ENCODE measurements around the gene FOXO6. TPM values are rescaled to one million over a fixed set of nuclear protein-coding genes. Genes with fewer than 3 reads are reported as not detected.

FOXO6 gene
- total and polyA plus RNA-seq, 2 of the 13 experiments (the other 11 are each of a cell fraction or from before 2014, with no cell fraction given), result 0.13 TPM; not detected in 1

- FAIRE-seq, result no peak
- peak; percentile 2; the same call in 2 of the 3 replicates for ATAC-seq
- POLR2A ChIA-PET, result interaction anchor here (1.1 kb wide), 1 partner anchor 10 kb away, joined by 3 read pairs; no protein-coding TSS in a partner anchor
Measured at GRCh38 chr1:41360074-41360785, 1.0 kb upstream of the FOXO6 start.

More at GRCh38 chr1:41360074-41360785, 1.0 kb upstream of the FOXO6 start:
- Histone ChIP-seq H3K27me3 (ENCODE audit: control insufficient read depth in 1 of 2, insufficient read depth in 2 of 2, low read length in 2 of 2) (peaks cover 9 to 34% of the 10 kb centered on the region in 2 experiments), H4K20me1 (ENCODE audit: insufficient read depth, low read length) (peaks cover 3% of the 10 kb centered on the region; the same call in 1 of the 2 replicates), H3K9me3 (ENCODE audit: low read length) (no peaks in the 10 kb centered on the region), H3K9ac (ENCODE audit: insufficient read depth, low read depth, low read length) (no peak overlapping the region), H3K36me3 (replicated peaks in 1 of 2; ENCODE audit: control insufficient read depth in 1 of 2, insufficient read depth in 2 of 2, low read length in 2 of 2) (no peaks in the 10 kb centered on the region), H3K79me2 (ENCODE audit: insufficient read depth, low read length) (no peaks in the 10 kb centered on the region), H3K4me3 (replicated peaks in 1 of 3; ENCODE audit: insufficient read depth in 1 of 3, low read depth in 2 of 3, low read length in 3 of 3) (peak overlapping the region in 2 of 3 experiments; percentile 8 to 68; a peak in 2 of 6 replicates), H3K4me2 (ENCODE audit: low read depth, low read length) (peak overlapping the region; percentile 76), H3K27ac (ENCODE audit: extremely low read length, insufficient read depth, low read length) (no peak overlapping the region), H2AFZ (ENCODE audit: low read length) (no peak overlapping the region), H3K4me1 (ENCODE audit: insufficient read depth, low read length) (peaks cover 18% of the 10 kb centered on the region)
- in situ Hi-C loops (cut with HindIII; ENCODE audit: extremely low pct_ligation_motif_present, low pct_unique_long_range_greater_than_20kb) (no loop called here), intact Hi-C loops (cut with micrococcal nuclease; ENCODE audit: unreplicated experiment) (loop anchor here (5.0 kb wide), 1 partner anchor 57 kb away; no protein-coding TSS in a partner anchor)
- BruUV-seq (replicated peaks), result no TSS peak
- 40% methylated on average over 5 of the region's 12 CpGs for WGBS (ENCODE audit: low lambda C conversion rate)
- TF ChIP-seq ZBTB39 (CRISPR knock-in tag; IDR thresholded peaks at IDR 0.05) (no peak), ZNF605 (CRISPR knock-in tag; IDR thresholded peaks at IDR 0.05) (0 out of 2 replicates have a peak, but pooled peaks have one; percentile 25), PRPF4 (IDR thresholded peaks at IDR 0.05; ENCODE audit: low read depth, low read length, poor library complexity, severe bottlenecking) (no peak)
- TF ChIP-seq, protein P1, sequence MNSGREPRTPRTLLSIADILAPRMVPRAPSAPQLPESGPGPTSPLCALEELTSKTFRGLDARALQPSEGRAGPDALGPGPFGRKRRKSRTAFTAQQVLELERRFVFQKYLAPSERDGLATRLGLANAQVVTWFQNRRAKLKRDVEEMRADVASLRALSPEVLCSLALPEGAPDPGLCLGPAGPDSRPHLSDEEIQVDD (CRISPR knock-in tag; IDR thresholded peaks at IDR 0.05; ENCODE audit: borderline replicate concordance), result no peak
- DNase-seq (ENCODE audit: low spot score), result no peak
- CTCF ChIA-PET (ENCODE audit: low intra/inter-chr PET ratio, low total read pairs), result no interaction called here

Measured in HepG2 (cell line).